ENCODE results near the gene STIM2. TPM values are rescaled to one million over a fixed set of nuclear protein-coding genes. Genes with fewer than 3 reads are reported as not detected.
"Not testable (repeated sequence)": the region's sequence is repeated elsewhere in the genome, so short reads cannot be mapped to it uniquely, and the experiment has no call there.

STIM2 gene
- total RNA-seq, 4 donors from 2014 or later, result 16.9 to 29.5 (median 22.4) TPM

GRCh38 chr4:26819478-26820095 is 41.1 kb upstream of the STIM2 start:
- DNase-seq (ENCODE audit: low spot score), result no peak
- TF ChIP-seq CTCF (IDR thresholded peaks at IDR 0.05), result no peak
- ATAC-seq (ENCODE audit: low FRiP score), result no peak

GRCh38 chr4:26820346-26820745 is 40.3 kb upstream of the STIM2 start:
- no peak for DNase-seq (ENCODE audit: low spot score)
- ATAC-seq (ENCODE audit: low FRiP score), result no peak
- no peak for TF ChIP-seq CTCF (IDR thresholded peaks at IDR 0.05)

- TF ChIP-seq CTCF (IDR thresholded peaks at IDR 0.05), result no peak
- DNase-seq (ENCODE audit: low spot score) (no peak), ATAC-seq (ENCODE audit: low FRiP score) (no peak)
Observed at GRCh38 chr4:26821031-26821430, 39.6 kb upstream of the STIM2 start.

- TF ChIP-seq CTCF (IDR thresholded peaks at IDR 0.05), result no peak
- ATAC-seq (ENCODE audit: low FRiP score), result no peak
- no peak for DNase-seq (ENCODE audit: low spot score)
Observed at GRCh38 chr4:26821677-26822503, 38.8 kb upstream of the STIM2 start.

GRCh38 chr4:26822546-26822945 is 38.1 kb upstream of the STIM2 start:
- DNase-seq (ENCODE audit: low spot score) (no peak), ATAC-seq (ENCODE audit: low FRiP score) (no peak)
- no peak for TF ChIP-seq CTCF (IDR thresholded peaks at IDR 0.05)

- not testable (repeated sequence) for DNase-seq (ENCODE audit: low spot score); ATAC-seq (ENCODE audit: low FRiP score)
Observed at GRCh38 chr4:26822974-26823373, 37.7 kb upstream of the STIM2 start.

GRCh38 chr4:26823583-26823982 is 37.1 kb upstream of the STIM2 start:
- DNase-seq (ENCODE audit: low spot score), result no peak
- TF ChIP-seq CTCF (IDR thresholded peaks at IDR 0.05), result no peak
- ATAC-seq (ENCODE audit: low FRiP score), result no peak
